ENCODE results near the gene SEMA5A. TPM values are rescaled to one million over a fixed set of nuclear protein-coding genes. Genes with fewer than 3 reads are reported as not detected.

The SEMA5A gene
- total RNA-seq, 2 experiments from 2014 or later: not detected

DNA sequence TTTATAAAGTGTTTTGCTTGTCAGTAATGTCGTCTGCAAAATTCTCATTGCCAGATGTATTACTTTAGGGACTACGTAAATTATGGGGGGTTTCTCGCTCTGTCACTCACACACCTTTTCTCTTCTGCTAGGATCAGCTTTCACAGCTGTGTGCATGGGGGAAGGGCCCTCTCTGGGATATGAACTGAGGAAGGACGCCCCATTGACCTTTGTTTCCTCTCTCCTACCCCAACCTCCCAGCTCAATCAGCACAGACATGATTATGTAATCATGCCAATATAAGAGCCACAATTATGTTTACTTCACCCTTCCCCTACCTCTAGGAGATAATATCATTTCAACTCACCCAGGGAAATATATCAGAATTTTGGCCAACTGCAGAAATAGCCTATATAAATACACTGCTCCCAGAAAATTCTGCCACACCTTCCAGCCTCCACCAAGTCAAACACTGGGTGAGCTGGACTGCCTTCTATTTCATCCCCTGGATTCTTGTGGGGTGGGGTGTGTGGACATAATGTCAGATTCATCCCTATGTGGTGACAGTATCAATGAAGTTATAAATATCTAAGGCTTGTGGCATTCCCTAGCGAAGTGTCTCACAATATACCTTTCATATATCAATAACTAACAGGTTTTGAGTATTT lies 12.6 kb upstream of the SEMA5A start:
- H3K27ac Mint-ChIP-seq: no peak overlapping the region
- no peak overlapping the region for H3K4me3 Mint-ChIP-seq
- no peaks in the 10 kb centered on the region for H3K27me3 Mint-ChIP-seq (ENCODE audit: low read depth)
- DNase-seq: no peak
- no peaks in the 10 kb centered on the region for H3K36me3 Mint-ChIP-seq (ENCODE audit: low read depth)
- H3K9me3 Mint-ChIP-seq: no peaks in the 10 kb centered on the region
- CTCF ChIA-PET: no interaction called here
- intact Hi-C loops (cut with micrococcal nuclease): no loop called here
- no peaks in the 10 kb centered on the region for H3K4me1 Mint-ChIP-seq (ENCODE audit: low read depth)

DNA sequence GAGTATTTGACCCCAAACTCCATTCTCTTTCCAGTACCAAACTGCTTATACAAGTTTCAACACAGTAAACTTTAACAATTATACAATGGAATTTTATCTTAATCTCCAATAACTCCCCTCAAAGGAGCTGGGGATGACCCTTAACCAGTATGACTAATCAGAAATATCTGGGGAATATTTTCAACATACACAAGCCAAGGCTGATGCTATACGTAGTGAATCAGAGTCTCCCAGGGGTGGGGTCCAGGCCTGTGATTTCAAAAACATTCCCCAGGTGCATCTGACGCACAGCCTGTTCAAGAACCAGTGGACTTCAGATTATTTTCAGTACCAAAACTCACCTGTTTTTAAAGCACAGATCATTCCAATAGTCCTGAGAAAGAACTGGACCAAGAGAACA lies 11.8 kb upstream of the SEMA5A start:
- intact Hi-C loops (cut with micrococcal nuclease): no loop called here
- CTCF ChIA-PET: no interaction called here
- H3K27me3 Mint-ChIP-seq (ENCODE audit: low read depth): no peaks in the 10 kb centered on the region
- H3K9me3 Mint-ChIP-seq: no peaks in the 10 kb centered on the region
- H3K27ac Mint-ChIP-seq: no peak overlapping the region
- H3K36me3 Mint-ChIP-seq (ENCODE audit: low read depth): no peaks in the 10 kb centered on the region
- no peak overlapping the region for H3K4me3 Mint-ChIP-seq
- no peak for DNase-seq
- H3K4me1 Mint-ChIP-seq (ENCODE audit: low read depth): no peaks in the 10 kb centered on the region

DNA sequence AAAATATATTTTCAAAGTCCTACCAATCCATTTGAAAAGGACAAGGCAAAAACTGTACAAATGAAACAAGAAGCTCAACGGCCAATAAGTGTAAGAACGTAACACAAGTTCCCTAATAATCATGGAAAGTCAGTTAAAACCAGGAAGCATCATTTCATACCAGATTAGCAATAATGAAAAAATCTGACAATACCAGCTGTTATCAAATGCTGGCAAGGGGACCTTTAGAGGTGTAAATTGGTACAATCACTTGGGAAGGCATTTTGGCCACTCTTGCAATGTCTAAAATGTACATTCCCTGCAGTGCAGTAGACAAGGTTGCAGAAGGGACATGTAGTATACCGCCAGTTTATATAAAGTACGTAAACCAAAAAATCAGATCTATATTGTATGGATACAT lies 10.1 kb upstream of the SEMA5A start:
- no peaks in the 10 kb centered on the region for H3K4me1 Mint-ChIP-seq (ENCODE audit: low read depth)
- CTCF ChIA-PET: no interaction called here
- H3K9me3 Mint-ChIP-seq: no peaks in the 10 kb centered on the region
- no peaks in the 10 kb centered on the region for H3K36me3 Mint-ChIP-seq (ENCODE audit: low read depth)
- intact Hi-C loops (cut with micrococcal nuclease): no loop called here
- no peak overlapping the region for H3K27ac Mint-ChIP-seq
- no peak overlapping the region for H3K4me3 Mint-ChIP-seq
- DNase-seq: no peak
- no peaks in the 10 kb centered on the region for H3K27me3 Mint-ChIP-seq (ENCODE audit: low read depth)

DNA sequence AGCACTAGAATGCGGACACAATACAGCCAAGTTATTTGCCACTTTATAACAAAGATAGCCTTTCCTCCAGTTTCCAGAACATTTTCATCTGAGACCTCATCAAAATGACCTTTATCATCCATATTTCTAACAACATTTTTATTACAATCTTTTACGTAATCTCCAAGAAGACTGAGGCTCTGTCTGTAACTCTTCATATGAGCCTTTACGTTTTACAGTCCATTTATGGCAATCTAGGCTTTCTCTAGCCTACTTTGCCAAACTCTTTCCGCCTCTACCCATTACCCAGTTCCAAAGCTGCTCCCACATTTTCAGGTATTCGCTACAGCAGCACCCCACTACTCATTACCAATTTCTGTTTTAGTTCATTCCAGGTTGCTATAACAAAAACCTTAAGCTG lies 8.2 kb upstream of the SEMA5A start:
- CTCF ChIA-PET: no interaction called here

DNA sequence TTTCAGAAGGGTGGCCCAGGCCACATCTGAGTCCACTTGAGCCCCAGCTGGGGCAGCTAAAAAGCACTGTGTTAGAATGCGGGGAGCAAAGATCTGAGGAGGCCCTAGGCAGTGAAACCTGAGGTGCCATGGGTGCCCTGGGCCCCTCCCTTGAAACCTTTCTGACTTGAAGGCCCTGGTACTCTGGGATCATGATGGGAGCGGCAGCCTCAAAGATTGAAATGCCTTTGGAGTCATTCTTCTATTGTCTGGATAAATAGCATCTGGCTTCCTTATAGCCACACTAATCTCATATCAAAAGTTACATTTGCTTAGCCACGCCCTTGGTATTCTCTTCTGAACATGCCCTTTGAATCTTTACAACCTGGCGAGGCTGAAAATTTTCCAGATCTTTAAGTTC lies 7.7 kb upstream of the SEMA5A start:
- CTCF ChIA-PET: no interaction called here
- no peaks in the 10 kb centered on the region for H3K27me3 Mint-ChIP-seq (ENCODE audit: low read depth)
- no peak overlapping the region for H3K27ac Mint-ChIP-seq
- H3K36me3 Mint-ChIP-seq (ENCODE audit: low read depth): no peaks in the 10 kb centered on the region
- DNase-seq: no peak
- intact Hi-C loops (cut with micrococcal nuclease): no loop called here
- H3K9me3 Mint-ChIP-seq: no peaks in the 10 kb centered on the region
- H3K4me3 Mint-ChIP-seq: no peak overlapping the region
- no peaks in the 10 kb centered on the region for H3K4me1 Mint-ChIP-seq (ENCODE audit: low read depth)

More for the DNA sequence above, 8.2 kb upstream of the SEMA5A start:
- Mint-ChIP-seq H3K36me3 (ENCODE audit: low read depth) (no peaks in the 10 kb centered on the region), H3K27ac (no peak overlapping the region), H3K27me3 (ENCODE audit: low read depth) (no peaks in the 10 kb centered on the region), H3K4me1 (ENCODE audit: low read depth) (no peaks in the 10 kb centered on the region), H3K9me3 (no peaks in the 10 kb centered on the region), H3K4me3 (no peak overlapping the region)
- DNase-seq: no peak
- intact Hi-C loops (cut with micrococcal nuclease): no loop called here

DNA sequence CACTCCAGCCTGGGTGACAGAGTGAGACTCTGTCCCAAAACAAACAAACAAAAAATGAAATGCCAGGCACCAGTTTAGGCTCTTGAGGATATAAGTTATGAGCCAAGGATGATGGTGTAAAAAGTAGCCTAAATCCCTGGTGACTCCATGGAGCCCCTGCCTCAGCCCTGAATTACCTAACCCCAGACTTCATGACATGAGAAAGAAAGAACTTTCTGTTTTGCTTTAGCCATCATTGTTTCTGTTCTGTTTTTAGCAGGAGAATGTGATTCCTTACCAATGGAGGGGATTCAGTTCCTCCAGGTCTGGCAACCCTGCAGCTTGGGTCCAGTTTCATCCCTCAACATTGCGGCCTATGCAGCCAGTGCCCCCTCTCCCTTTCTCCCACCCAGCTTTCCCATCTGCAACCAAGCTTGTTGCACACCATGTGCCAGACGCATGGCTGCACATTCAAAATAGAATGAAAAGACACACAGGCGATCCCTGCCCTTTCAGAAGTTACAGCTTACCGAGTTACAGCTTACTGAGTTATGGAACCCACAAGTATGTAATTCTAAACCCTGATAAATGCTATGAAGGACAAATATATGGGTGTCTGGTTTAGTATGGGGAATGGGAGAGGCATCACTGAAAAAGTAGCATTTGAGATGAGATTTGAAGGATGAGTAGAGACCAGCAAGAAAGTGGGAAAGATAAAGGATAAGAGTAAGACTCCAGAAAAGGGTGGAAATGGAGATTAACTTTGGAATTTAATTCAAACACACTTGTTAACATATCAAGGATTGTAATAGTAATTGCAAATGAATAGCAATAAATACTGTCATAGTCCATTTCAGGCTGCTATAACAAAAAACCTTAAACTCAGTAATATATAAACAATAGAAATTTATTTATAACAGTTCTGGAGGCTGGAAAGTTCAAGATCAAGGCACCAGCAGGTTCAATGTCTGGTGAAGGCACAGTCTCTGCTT lies 6.0 kb upstream of the SEMA5A start:
- Mint-ChIP-seq H3K4me1 (ENCODE audit: low read depth) (no peaks in the 10 kb centered on the region), H3K4me3 (no peak overlapping the region), H3K9me3 (no peaks in the 10 kb centered on the region), H3K36me3 (ENCODE audit: low read depth) (no peaks in the 10 kb centered on the region), H3K27ac (no peak overlapping the region), H3K27me3 (ENCODE audit: low read depth) (no peaks in the 10 kb centered on the region)
- intact Hi-C loops (cut with micrococcal nuclease): no loop called here
- no peak for DNase-seq
- CTCF ChIA-PET: no interaction called here

DNA sequence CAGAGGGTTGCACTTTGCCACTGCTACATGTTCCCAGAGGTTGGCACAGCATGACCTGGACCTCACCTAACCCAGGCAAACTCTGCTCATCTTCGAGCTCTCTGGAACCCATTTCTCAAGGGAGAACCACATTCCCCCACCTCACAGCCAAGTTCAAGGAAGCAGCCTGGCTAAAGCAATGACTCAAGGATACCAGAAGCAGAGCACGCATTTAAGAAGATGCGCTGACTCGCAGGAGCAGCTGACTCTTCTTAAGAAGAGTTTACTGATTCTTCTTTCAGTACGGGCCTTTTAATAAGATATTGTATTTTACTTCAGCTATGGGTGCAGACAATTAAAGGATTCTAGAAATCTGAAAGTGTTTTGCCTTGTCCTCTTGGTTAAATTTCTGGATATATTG lies 4.1 kb upstream of the SEMA5A start:
- CTCF ChIA-PET: no interaction called here
- DNase-seq: no peak
- H3K9me3 Mint-ChIP-seq: no peaks in the 10 kb centered on the region
- no peak overlapping the region for H3K27ac Mint-ChIP-seq
- no peak overlapping the region for H3K4me3 Mint-ChIP-seq
- peaks cover 6% of the 10 kb centered on the region for H3K27me3 Mint-ChIP-seq (ENCODE audit: low read depth)
- H3K36me3 Mint-ChIP-seq (ENCODE audit: low read depth): no peaks in the 10 kb centered on the region
- H3K4me1 Mint-ChIP-seq (ENCODE audit: low read depth): peaks cover 4% of the 10 kb centered on the region
- intact Hi-C loops (cut with micrococcal nuclease): loop anchor here (10.0 kb wide), 2 partner anchors 395 to 1625 kb away; no protein-coding TSS in a partner anchor

DNA sequence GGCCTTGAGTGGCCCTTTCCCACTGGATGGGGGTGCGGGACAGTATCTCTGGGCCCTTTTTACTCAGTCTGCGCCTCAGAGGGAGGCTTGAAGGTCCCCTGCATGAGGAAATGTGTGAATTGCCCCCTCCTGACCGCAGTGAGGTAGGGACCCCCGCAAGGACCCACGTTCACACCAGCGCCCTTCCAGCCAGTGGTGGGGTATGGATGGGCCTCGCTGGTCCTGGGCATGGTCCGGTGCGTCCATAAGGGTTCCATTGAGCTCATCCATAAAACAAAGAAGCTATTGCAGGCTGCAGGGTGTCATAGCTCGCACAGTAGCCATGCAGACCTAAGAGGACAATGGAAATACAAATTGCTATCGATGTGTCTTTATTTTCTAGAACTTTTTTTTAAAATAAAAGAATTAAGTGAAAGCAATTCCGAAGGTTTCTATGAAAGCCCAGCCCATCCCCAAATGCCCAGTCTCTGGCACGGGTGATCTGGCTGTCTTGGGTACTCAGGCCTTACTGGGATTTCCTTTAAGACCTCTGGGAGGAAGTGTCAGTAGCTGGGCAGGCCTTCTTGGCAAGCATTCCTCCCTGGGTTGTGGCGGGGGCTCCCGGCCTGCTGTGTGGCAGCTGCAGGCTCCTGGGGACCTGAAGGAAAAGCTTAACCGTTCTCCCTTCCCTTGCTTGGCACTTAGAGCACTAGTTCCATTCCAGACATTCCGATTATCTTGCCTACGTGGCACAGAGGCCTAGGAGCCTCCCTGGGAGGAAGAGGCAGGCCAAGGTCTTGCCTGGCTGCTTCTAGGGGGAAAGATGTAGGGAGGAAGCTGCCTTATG lies 1.5 kb upstream of the SEMA5A start:
- no peak for DNase-seq
- CTCF ChIA-PET: no interaction called here
- H3K27ac Mint-ChIP-seq: no peak overlapping the region
- no peaks in the 10 kb centered on the region for H3K36me3 Mint-ChIP-seq (ENCODE audit: low read depth)
- H3K27me3 Mint-ChIP-seq (ENCODE audit: low read depth): peaks cover 18% of the 10 kb centered on the region
- no peaks in the 10 kb centered on the region for H3K9me3 Mint-ChIP-seq
- no peak overlapping the region for H3K4me3 Mint-ChIP-seq
- intact Hi-C loops (cut with micrococcal nuclease): loop anchor here (10.0 kb wide), 2 partner anchors 393 to 1623 kb away; no protein-coding TSS in a partner anchor
- peaks cover 7% of the 10 kb centered on the region for H3K4me1 Mint-ChIP-seq (ENCODE audit: low read depth)

DNA sequence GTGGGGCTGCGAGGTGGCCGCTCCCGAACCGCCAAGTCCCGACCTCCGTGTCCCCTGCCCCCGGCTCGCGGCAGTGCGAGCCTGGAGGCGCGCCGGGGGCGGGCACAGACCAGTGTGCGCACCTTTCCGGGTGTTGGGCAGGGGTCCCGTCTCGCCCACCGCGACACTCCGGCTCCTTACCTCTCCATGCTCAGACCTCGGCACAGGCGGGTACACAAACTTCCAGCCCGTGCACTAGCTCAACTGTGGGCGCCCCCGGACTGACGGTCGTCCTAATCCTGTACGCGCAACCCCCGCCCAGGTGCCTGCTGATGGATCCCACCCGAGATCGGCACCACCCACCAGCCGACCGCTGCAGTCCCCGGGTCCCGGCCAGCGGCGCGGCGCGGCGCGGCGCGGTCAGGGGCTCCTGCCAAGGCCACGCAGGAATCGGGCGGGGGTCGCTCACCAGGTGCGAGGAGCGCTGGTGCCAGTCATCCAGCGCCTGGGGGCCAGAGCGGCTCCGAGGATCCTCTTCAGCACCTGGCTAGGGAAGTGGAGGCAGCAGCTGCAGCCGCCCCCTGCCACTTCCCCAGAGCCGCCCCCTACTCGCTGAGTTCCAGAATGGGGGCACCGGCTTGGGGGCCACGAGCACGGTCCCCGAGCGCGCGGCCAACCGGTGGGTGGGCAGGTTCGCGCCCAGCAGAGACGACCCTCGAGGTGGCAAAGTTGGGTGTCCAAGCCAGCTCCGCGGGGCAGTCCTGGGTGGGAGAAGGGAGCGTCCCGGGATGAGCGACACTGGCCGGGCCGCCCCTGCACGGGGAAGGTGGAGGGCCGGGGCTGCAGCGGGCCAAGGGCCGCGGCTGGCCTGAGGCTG lies 511 bp downstream of the SEMA5A start:
- Mint-ChIP-seq H3K27ac (no peak overlapping the region), H3K4me3 (peak overlapping the region; percentile 55), H3K4me1 (ENCODE audit: low read depth) (peaks cover 7% of the 10 kb centered on the region), H3K9me3 (no peaks in the 10 kb centered on the region), H3K27me3 (ENCODE audit: low read depth) (peaks cover 23% of the 10 kb centered on the region), H3K36me3 (ENCODE audit: low read depth) (no peaks in the 10 kb centered on the region)
- peak; percentile 5 for DNase-seq
- CTCF ChIA-PET: interaction anchor here (0.6 kb wide), 1 partner anchor 422 kb away, joined by 3 read pairs; no protein-coding TSS in a partner anchor
- intact Hi-C loops (cut with micrococcal nuclease): loop anchor here (10.0 kb wide), 2 partner anchors 391 to 1621 kb away; no protein-coding TSS in a partner anchor

DNA sequence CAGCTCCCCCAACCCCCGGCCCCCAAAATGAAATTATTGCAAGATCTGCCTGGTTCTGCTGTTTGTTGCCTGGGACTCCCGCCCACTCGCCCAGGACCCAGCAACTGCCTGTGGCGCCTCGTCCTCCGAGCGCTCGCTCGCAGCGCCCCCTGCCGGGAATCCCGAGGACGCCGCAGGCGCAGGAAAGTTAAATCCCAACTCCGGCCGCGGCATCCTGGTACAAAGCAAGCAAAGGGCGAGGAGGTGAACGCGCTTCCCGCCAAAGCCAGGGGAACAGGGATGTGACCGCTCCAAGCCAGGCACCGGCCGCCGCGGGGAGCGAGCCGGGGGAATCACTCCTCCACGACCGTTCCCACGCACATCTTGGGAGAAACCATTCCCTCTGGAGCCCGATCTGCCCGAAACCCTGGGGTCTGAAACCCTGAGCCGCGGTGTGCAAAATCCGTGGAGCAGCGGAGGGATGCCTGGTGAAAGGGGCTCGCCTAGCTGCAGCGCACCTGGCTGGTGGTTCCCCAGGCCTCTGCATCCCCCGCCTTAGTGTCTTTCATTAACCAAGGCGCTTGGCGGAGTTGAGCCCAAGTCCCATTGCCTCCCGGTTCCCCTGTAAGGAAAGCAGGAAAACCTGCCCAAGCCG lies 1.3 kb downstream of the SEMA5A start:
- peak overlapping the region; percentile 55 for H3K4me3 Mint-ChIP-seq
- peaks cover 7% of the 10 kb centered on the region for H3K4me1 Mint-ChIP-seq (ENCODE audit: low read depth)
- CTCF ChIA-PET: interaction anchor here (0.7 to 1.1 kb wide), 4 partner anchors 18 to 1793 kb away, joined by 3 read pairs; no protein-coding TSS in a partner anchor
- H3K27ac Mint-ChIP-seq: no peak overlapping the region
- H3K27me3 Mint-ChIP-seq (ENCODE audit: low read depth): peaks cover 23% of the 10 kb centered on the region
- intact Hi-C loops (cut with micrococcal nuclease): loop anchor here (1.0 to 10.0 kb wide), 3 partner anchors 183 to 1620 kb away; no protein-coding TSS in a partner anchor
- H3K9me3 Mint-ChIP-seq: no peaks in the 10 kb centered on the region
- H3K36me3 Mint-ChIP-seq (ENCODE audit: low read depth): no peaks in the 10 kb centered on the region
- peak; percentile 54 for DNase-seq

DNA sequence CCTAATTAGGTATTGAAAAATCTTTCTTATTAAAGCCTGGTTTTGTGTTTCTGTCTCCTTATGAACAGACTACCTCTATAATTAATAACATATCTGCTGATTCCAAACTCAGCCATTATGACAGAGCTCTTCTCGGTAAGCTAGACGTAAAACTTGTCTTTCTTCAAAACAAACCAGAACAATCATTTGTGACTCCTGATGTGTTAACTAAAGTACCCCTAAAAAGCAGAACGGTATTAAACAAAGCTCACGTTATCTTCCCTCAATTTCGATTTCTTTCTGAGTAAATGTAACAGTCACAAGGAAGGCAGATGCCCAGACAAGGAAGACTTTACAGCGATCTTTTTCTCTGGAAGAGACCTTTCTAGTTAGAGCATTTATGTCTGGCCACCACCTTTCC lies 1.8 kb downstream of the SEMA5A start:
- intact Hi-C loops (cut with micrococcal nuclease): loop anchor here (1.0 to 10.0 kb wide), 3 partner anchors 183 to 1619 kb away; no protein-coding TSS in a partner anchor
- DNase-seq: no peak
- Mint-ChIP-seq H3K27ac (no peak overlapping the region), H3K36me3 (ENCODE audit: low read depth) (no peaks in the 10 kb centered on the region), H3K4me1 (ENCODE audit: low read depth) (peaks cover 7% of the 10 kb centered on the region), H3K9me3 (no peaks in the 10 kb centered on the region), H3K4me3 (peak overlapping the region; percentile 55), H3K27me3 (ENCODE audit: low read depth) (peaks cover 23% of the 10 kb centered on the region)
- CTCF ChIA-PET: interaction anchor here (0.7 to 1.1 kb wide), 5 partner anchors 18 to 1792 kb away, joined by 3 read pairs; no protein-coding TSS in a partner anchor
